GM18511 (cell line): ENCODE data around the gene HIP1.
"Not testable (repeated sequence)": the region's sequence is repeated elsewhere in the genome, so short reads cannot be mapped to it uniquely, and the experiment has no call there.

Experiments used
- ATAC-seq: cut with Tn5 transposase; IDR thresholded peaks from one replicate; pipeline ENCODE4 v1.9.1; 2021; ENCODE audit warnings: mild to moderate bottlenecking, moderate library complexity; ENCODE audit not compliant: unreplicated experiment

The HIP1 gene

DNA sequence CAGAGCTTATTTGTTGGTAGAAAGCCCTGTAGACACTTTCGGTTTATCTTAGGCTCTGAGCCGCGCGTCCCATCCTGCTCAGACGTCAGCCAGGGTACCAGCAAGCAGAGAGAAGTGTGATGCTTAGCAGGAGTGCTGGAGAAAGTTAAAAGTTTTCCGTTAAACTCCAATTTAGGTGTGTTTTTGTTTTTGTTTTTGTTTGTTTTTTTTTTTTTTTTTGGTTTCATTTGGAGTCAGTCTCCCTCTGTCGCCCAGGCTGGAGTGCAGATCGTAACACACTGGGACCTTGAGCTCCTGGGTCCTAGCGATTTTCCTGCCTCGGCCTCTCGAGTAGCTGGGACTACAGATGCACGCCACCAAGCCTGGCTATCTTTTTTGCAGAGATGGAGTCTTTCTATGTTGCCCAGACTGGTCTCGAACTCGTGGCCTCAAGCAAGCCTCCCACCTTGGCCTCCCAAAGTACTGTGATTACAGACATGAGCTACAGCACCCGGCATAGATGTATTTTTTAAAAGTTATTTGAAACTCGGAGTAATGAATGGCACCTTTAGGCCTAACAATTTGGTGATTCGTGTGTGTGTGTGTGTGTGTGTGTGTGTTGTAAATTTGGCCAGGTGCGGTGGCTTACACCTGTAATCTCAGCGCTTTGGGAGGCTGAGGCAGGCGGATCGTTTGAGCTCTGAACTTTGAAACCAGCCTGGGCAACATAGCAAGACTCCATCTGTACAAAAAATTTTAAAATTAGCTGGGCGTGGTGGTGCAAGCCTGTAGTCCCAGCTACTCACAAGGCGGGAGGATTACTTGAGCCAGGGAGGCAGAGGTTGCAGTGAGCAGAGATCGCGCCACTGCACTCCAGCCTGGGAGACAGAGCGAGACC, 1.3 kb upstream of the HIP1 start:
- peak; percentile 44 for ATAC-seq

GRCh38 chr7:75738975-75739795, 444 bp upstream of the HIP1 start:
- ATAC-seq = peak; percentile 93

DNA sequence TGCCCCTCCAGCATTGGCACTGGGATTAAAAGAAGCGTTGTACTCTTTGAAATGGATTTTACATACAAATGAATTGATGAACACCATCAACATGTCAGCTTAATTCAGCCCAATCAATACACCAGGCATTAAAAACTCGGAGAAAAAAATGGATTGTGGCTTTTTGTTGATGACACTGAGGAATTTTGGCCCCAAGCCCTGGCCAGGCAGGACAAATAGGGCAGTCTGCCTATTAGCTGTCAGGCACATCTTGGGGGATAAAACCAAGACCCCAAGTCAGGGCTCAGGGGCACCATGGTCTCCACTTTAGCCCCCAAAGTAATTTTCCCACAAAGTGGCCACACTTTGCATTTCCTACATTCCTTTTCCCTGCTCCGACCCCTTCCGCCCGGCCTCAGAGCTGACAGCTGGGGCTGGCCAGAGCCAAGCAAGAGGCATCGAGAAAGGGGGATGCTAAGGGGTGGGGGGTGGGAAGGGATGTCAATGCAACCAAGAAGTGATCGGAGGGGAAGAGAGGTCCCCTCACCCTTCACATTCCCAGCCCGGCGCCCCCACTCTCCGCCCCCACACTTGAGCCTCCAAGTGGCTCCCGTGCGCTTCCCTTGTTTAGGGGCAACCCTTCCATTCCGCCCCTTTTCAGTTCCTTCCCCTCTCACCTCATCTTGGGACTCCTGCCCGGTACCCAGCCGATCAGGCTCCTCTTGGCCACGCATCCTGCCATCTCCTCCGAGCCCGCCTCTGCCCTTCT, 711 bp downstream of the HIP1 start:
- no peak for ATAC-seq

DNA sequence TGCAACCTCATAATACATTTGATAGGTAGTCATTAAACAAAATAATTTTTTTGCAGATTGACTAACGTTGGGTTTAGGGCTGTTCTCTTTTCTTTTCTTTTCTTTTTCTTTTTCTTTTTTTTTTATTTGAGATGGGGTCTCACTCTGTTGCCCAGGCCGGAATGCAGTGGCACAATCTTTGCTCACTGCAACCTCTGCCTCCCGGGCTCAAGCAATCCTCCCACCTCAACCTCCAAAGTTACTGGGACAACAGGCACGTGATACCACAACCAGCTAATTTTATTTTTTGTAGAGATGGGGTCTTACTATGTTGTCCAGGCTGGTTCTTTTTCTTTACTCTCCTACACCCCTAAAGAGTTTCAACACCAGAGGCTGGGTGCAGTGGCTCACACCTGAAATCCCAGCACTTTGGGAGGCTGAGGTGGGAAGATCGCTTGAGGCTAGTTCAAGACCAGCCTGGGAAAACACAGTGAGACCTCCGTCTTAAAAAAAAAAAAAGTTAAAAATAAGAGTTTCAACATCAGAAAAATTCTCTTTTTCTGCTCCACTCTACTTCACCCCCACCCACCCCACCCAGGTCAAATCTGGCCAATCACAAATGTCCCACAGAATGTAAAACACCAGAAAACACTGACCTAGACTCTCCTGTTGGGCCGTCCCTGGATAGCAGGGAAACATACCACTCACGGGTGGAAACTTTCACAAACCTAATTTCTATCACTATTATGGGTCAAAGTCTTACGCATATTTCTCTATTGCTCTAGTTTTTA, 3.0 kb downstream of the HIP1 start:
- no peak for ATAC-seq

DNA sequence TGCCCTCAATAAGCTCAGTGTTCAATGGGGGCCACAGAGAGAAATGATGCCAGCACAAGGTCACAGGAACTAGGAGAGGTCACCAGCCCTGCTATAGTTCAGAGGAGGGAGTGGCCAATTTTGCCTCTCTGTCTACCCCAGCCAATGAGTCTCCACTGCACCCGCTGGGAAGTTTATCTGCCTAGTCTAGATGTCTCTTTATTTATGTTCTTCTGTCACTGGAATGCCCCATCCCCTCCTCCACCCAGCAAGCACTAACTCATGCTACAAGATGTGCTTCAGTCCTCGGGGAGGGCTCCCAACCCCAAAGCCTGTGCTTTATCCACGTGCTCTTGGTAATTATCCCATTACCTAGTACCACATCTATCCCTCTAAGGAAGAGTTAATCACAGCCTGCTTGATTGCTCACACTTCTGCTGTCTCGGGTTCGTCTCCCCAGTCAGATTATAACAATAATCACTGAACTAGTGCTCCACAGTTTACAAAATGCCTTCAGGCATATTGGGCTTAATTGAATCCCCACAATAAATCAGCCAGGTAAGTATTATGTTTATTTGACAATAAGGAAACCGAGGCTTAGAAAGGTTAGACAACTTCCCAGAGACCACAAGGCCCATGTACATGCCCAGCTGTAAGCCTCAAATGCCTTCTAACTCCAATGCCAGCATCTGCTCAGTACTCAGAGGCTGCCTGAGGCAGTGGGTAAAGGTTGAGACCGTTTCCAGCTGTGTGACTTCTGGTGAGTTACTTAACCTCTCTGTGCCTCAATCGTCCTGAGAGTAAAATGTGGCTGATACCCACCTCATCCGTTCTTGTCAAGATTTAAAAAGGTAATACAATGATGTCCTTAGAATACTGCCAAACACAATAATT, 3.9 kb downstream of the HIP1 start:
- no peak for ATAC-seq

DNA sequence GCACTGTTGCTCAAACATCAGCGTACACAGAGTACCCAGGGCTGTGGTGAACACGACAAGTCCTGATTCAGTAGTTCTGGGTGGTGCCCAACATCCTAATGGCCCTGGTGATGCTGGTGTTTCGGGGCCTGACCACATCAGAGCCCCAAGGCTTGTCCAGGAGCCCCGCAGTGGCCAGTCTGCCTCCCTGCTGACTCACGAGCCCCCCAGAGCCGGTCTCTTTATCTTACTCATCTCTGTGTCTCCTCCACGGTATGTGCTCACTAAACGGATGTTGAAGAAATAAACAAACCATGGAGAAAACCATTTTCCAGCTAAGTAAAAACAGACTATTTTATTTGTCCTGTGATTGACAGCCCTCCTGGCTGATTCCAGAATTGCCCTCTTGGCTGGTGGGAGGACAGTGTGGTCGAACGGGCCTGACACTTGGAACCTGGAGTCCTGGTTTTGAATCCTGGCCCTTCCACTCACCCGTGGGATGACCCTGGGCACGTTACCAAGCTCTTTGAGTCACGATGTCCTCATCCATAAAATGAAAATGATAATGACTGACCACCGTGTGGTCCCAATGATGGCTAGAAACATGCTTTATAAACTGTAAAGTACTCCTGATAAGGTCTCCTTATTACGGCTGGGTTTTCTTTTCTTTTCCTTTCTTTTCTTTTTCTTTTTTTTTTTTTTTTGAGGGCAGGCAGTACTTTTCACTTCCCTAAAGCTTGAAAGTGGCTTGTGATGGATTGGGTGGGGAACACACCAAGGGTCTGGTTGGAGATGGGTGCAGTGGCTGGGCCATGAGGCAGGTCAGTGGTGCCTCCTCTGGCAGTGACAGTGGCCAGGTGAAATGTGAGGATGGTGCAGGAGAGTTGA, 5.7 kb downstream of the HIP1 start:
- no peak for ATAC-seq

DNA sequence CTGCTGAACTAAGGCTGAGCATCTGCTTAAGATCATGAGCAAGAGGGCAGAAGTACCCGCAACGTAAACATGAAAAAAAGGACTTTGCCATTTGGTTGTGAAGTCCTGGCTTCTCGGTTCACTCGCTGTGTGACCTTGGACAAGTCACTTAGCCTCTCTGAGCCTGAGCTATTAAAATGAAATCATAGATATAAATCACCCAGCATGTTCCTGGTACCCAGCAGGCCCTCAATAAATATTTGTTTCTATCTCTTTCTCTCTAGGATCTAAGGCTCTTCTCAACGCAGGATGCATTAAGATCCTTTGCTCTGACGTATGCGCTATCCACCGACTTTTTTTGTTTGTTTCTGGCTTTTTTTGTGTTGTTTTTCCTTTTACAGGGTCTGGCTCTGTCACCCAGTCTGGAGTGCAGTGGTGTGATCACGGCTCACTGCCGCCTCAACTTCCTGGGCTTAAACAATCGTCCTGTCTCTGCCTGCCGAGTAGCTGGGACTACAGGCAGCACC, 6.7 kb downstream of the HIP1 start:
- ATAC-seq = no peak

- ATAC-seq = no peak
Observed at GRCh38 chr7:75729851-75730274, 8.9 kb downstream of the HIP1 start.

GRCh38 chr7:75727881-75728593, 10.7 kb downstream of the HIP1 start:
- ATAC-seq = no peak

DNA sequence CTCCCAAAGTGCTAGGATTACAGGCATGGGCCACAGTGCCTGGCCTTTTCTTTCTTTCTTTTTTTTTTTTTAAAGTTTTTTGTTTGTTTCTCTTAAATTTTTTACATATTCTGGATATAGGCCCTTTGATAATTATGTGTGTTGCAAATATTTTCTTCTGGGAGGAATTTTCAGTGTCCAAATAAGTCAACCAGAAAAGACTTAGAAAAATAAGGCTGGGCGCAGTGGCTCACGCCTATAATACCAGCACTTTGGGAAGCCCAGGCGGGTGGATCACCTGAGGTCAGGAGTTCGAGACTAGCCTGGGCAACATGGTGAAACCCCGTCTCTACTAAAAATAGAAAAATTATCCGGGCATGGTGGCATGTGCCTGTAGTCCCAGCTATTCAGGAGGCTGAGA, 11.4 kb downstream of the HIP1 start:
- not testable (repeated sequence) for ATAC-seq

GRCh38 chr7:75725306-75725705, 13.4 kb downstream of the HIP1 start:
- no peak for ATAC-seq

- no peak for ATAC-seq
Observed at GRCh38 chr7:75723444-75723843, 15.3 kb downstream of the HIP1 start.

DNA sequence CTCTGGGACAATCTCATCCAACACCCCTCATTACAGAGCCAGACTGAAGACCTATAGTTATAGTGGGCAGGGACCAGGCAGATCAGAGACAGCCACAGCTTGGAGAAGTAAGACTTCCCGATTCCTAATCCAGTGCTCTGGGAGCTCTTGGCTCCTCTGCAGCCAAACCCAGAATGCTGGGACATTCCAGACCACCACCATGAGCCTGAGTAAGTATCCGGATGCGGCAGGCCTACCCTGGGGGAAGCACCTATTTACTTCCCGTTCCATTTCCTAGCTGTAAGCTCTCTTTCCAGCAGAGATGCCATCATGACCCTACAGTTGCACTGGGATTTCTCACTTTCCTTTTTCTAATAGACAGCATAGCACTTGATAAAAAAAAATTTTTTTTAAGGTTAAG, 16.4 kb downstream of the HIP1 start:
- no peak for ATAC-seq

DNA sequence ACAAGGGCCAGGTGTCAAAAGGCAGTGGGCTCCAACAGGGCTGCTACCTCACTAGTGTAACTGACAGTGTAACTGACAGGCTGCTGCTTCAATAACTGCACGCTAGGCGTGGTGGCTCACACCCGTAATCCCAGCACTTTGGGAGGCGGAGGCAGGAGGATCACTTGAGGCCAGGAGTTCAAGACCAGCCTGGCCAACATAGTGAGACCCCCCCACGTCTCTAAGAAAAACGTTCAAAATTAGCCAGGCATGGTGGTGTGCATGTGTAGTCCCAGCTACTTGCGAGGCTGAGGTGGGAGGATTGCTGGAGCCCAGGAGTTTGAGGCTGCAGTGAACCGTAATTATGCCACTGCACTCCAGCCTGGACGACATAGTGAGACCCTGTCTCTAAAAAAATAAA, 16.8 kb downstream of the HIP1 start:
- ATAC-seq = not testable (repeated sequence)

DNA sequence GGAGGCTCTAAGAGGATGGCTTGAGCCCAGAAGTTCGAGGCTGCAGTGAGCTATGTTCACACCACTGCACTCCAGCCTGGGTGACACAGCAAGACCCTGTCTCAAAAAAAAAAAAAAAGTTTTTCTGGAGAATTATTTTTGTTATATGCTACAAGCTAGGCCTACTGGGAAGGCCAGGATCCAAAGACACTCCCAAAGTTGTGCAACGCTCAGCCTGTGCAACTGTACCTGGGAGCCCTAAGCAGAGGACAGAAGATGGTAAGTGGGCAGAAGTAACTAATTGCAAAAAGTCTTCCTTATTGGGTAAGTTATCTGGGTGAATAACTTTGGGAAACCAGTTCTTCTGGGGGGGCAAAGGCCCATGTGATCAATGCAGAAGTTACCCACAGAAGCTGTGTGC, 17.3 kb downstream of the HIP1 start:
- no peak for ATAC-seq

GRCh38 chr7:75719626-75720025, 19.1 kb downstream of the HIP1 start:
- no peak for ATAC-seq

- no peak for ATAC-seq
Observed at GRCh38 chr7:75718390-75719031, 20.2 kb downstream of the HIP1 start.
